CD4-positive, alpha-beta T cell (primary cell): ENCODE data around the gene ERN2. TPM values are rescaled to one million over a fixed set of nuclear protein-coding genes. Genes with fewer than 3 reads are reported as not detected.

Experiments
- ATAC-seq: fragments of 200-7000 bp; cut with Tn5 transposase; one replicate; pipeline ENCODE4 v1.10.0; 2022; ENCODE audit warnings: mild to moderate bottlenecking; ENCODE audit not compliant: poor library complexity
- CTCF ChIA-PET: fragments of 350-600 bp; sonication (Branson Sonifier 250); formaldehyde crosslinking; loops from one replicate; lab custom pipeline; 2021; ENCODE audit warnings: antibody characterized with exemption, inconsistent platforms; lab: Charles Lee
- POLR2A ChIA-PET: fragments of 350-600 bp; sonication (Branson Sonifier 250); formaldehyde crosslinking; loops from one replicate; lab custom pipeline; 2021; ENCODE audit warnings: antibody characterized with exemption, inconsistent platforms; lab: Charles Lee
- DNase-seq, 14 experiments: peaks; one replicate each; pipeline ENCODE4 v3.0.0-alpha.2; 2013 to 2020; ENCODE audit warnings: mixed read lengths in 2 of 14
- H3K27ac ChIP-seq, 2 donors: one replicate each; pipeline versions ENCODE4 v1.5.1 to v1.7.0; 2013; ENCODE audit warnings: low read length in 2 of 2, low read depth in 1 of 2, mild to moderate bottlenecking in 1 of 2
- H3K27me3 ChIP-seq, 2 experiments: 1 replicate in 1 of 2; 2 replicates in 1 of 2; pipeline versions ENCODE4 v1.6.1 to v1.7.0; 2013; ENCODE audit warnings: low read length in 2 of 2, control low read depth in 1 of 2, mild to moderate bottlenecking in 1 of 2, moderate library complexity in 1 of 2; ENCODE audit not compliant: insufficient read depth in 2 of 2, control insufficient read depth in 1 of 2
- H3K36me3 ChIP-seq: one replicate; pipeline ENCODE4 v1.6.1; 2013; ENCODE audit warnings: low read length, control low read depth; ENCODE audit not compliant: insufficient read depth
- H3K4me1 ChIP-seq: one replicate; pipeline ENCODE4 v1.6.1; 2013; ENCODE audit warnings: low read length, control low read depth; ENCODE audit not compliant: insufficient read depth
- H3K4me3 ChIP-seq: one replicate; pipeline ENCODE4 v1.5.1; 2013; ENCODE audit warnings: mild to moderate bottlenecking, low read length, moderate library complexity
- H3K9me3 ChIP-seq, 2 experiments: 1 replicate in 1 of 2; 2 replicates in 1 of 2; pipeline versions ENCODE4 v1.6.1 to v1.7.0; 2013; ENCODE audit warnings: low read length in 2 of 2, mild to moderate bottlenecking in 2 of 2, control low read depth in 1 of 2, moderate library complexity in 1 of 2; ENCODE audit not compliant: control insufficient read depth in 1 of 2, insufficient read depth in 1 of 2
- H3K27ac Mint-ChIP-seq: one replicate; pipeline ENCODE4 v1.8.0; 2020; ENCODE audit warnings: mixed read lengths
- H3K27me3 Mint-ChIP-seq: one replicate; pipeline ENCODE4 v1.8.0; 2021; ENCODE audit warnings: mixed read lengths
- H3K36me3 Mint-ChIP-seq: one replicate; pipeline ENCODE4 v1.8.0; 2021; ENCODE audit warnings: low read depth, mixed read lengths
- H3K4me1 Mint-ChIP-seq: one replicate; pipeline ENCODE4 v1.8.0; 2021; ENCODE audit warnings: low read depth, mixed read lengths
- H3K4me3 Mint-ChIP-seq: one replicate; pipeline ENCODE4 v1.8.0; 2020; ENCODE audit warnings: mild to moderate bottlenecking, mixed read lengths
- H3K9me3 Mint-ChIP-seq: one replicate; pipeline ENCODE4 v1.8.0; 2020; ENCODE audit warnings: mixed read lengths
- CTCF ChIP-seq: fragments of 200-600 bp; IDR thresholded peaks from one replicate; pipeline ENCODE4 v1.8.0; 2022; ENCODE audit warnings: antibody characterized with exemption, mild to moderate bottlenecking
- intact Hi-C, 2 experiments: fragments of 100-400 bp; cut with DNase I in 1 of 2; cut with micrococcal nuclease in 1 of 2; formaldehyde crosslinking; loops; one replicate each; pipeline versions ENCODE4 v1.15.1 to v1.9.0; 2023 to 2025; cut with DNase I, micrococcal nuclease
- total RNA-seq, 174 experiments: library from RNA in 2 of 174; stranded (reverse) in 2 of 174; gene quantifications; one replicate each; pipeline ENCODE4 v1.2.3 and lab custom pipeline; 2021 to 2026

Gene ERN2
- total RNA-seq, 2 experiments from 2014 or later: not detected

DNA sequence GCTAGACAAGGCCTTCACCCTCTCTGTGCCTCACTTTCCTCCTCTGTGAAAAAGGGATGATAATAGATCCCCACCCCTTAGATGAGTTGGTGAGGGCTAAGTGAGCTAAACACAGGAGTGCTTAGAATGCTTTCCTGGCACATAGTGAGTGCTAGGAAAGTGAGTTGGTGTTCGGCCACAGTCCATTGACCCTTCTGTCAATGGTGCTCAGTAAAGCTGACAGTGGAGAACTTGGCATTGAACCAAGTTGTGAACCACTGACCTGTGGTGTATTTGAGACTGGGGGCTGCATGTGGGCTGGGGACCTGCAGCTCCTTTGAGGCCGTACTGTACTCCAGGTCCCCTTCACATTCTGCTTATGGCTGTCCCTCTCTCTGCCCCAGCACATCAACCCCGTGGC is 29.5 kb downstream of the ERN2 start:
- H3K27me3 Mint-ChIP-seq: no peaks in the 10 kb centered on the region
- no peak overlapping the region for H3K27ac Mint-ChIP-seq
- CTCF ChIA-PET: no interaction called here
- peaks cover 45% of the 10 kb centered on the region for H3K36me3 Mint-ChIP-seq
- intact Hi-C loops: no loop called here
- H3K27ac ChIP-seq: no peak overlapping the region
- no peaks in the 10 kb centered on the region for H3K27me3 ChIP-seq
- H3K4me1 ChIP-seq: peaks cover 15% of the 10 kb centered on the region
- H3K9me3 Mint-ChIP-seq: no peaks in the 10 kb centered on the region
- TF ChIP-seq CTCF: no peak
- POLR2A ChIA-PET: no interaction called here
- DNase-seq (no peak), ATAC-seq (no peak)
- H3K4me3 Mint-ChIP-seq: no peak overlapping the region
- no peak overlapping the region for H3K4me3 ChIP-seq
- H3K4me1 Mint-ChIP-seq: peaks cover 10% of the 10 kb centered on the region
- H3K36me3 ChIP-seq: peaks cover 30% of the 10 kb centered on the region
- no peaks in the 10 kb centered on the region for H3K9me3 ChIP-seq

- DNase-seq (no peak), ATAC-seq (no peak)
- POLR2A ChIA-PET: no interaction called here
- peaks cover 20% of the 10 kb centered on the region for H3K4me1 Mint-ChIP-seq
- H3K27ac ChIP-seq: no peak overlapping the region
- H3K36me3 ChIP-seq: peaks cover 19% of the 10 kb centered on the region
- H3K27me3 Mint-ChIP-seq: no peaks in the 10 kb centered on the region
- TF ChIP-seq CTCF: no peak
- intact Hi-C loops: no loop called here
- no peaks in the 10 kb centered on the region for H3K9me3 Mint-ChIP-seq
- no peak overlapping the region for H3K4me3 ChIP-seq
- peaks cover 21% of the 10 kb centered on the region for H3K4me1 ChIP-seq
- no peak overlapping the region for H3K4me3 Mint-ChIP-seq
- H3K36me3 Mint-ChIP-seq: peaks cover 32% of the 10 kb centered on the region
- H3K27ac Mint-ChIP-seq: no peak overlapping the region
- CTCF ChIA-PET: no interaction called here
- no peaks in the 10 kb centered on the region for H3K9me3 ChIP-seq
- no peaks in the 10 kb centered on the region for H3K27me3 ChIP-seq
Observed at GRCh38 chr16:23682181-23682580, 30.8 kb downstream of the ERN2 start.

DNA sequence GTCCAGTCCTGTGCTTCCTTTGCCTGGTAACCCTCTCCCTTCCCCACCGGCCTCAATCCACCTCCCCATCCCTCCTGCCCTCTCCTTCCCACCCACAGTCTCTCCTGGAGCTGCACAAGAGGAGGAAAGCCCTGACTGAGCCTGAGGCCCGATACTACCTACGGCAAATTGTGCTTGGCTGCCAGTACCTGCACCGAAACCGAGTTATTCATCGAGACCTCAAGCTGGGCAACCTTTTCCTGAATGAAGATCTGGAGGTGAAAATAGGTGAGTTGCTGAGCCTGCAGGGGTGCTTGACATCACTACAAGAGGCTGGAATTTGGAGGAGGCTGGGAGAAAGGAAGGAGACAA is 33.1 kb downstream of the ERN2 start:
- H3K27me3 ChIP-seq: no peaks in the 10 kb centered on the region
- DNase-seq (no peak), ATAC-seq (no peak)
- H3K4me1 ChIP-seq: peaks cover 21% of the 10 kb centered on the region
- CTCF ChIA-PET: no interaction called here
- no peak for TF ChIP-seq CTCF
- H3K4me3 ChIP-seq: peak overlapping the region; percentile 68
- Mint-ChIP-seq H3K4me3 (peak overlapping the region; percentile 85), H3K27ac (no peak overlapping the region), H3K9me3 (no peaks in the 10 kb centered on the region), H3K36me3 (peaks cover 21% of the 10 kb centered on the region), H3K27me3 (no peaks in the 10 kb centered on the region), H3K4me1 (peaks cover 20% of the 10 kb centered on the region)
- peaks cover 12% of the 10 kb centered on the region for H3K36me3 ChIP-seq
- intact Hi-C loops: loop anchor here in 1 of 2 experiments (10.0 kb wide), 1 partner anchor 355 kb away; no protein-coding TSS in a partner anchor
- POLR2A ChIA-PET: no interaction called here
- no peak overlapping the region for H3K27ac ChIP-seq
- H3K9me3 ChIP-seq: no peaks in the 10 kb centered on the region
